ENCODE measurements around the gene XPO5. TPM values are rescaled to one million over a fixed set of nuclear protein-coding genes. Genes with fewer than 3 reads are reported as not detected.

The XPO5 gene
- total and polyA plus RNA-seq, 4 donors, result 27.4 to 48.9 (median 40.4) TPM

- H3K27ac ChIP-seq (ENCODE audit: low read depth, low read length), result no peak overlapping the region
- no peaks in the 10 kb centered on the region for H3K9me3 ChIP-seq (ENCODE audit: control insufficient read depth, insufficient read depth, low read length)
- no peak overlapping the region for H3K4me3 ChIP-seq (ENCODE audit: low read depth, low read length)
- H3K4me1 ChIP-seq (ENCODE audit: control insufficient read depth, insufficient read depth, low read length), result no peaks in the 10 kb centered on the region
- peaks cover 42% of the 10 kb centered on the region for H3K36me3 ChIP-seq (ENCODE audit: control insufficient read depth, insufficient read depth, low read length)
- H3K27me3 ChIP-seq (ENCODE audit: control insufficient read depth, insufficient read depth, low read length), result no peaks in the 10 kb centered on the region
- DNase-seq (ENCODE audit: low read depth in 4 of 6, low spot score in 6 of 6), result no peak
- WGBS (ENCODE audit: insufficient coverage), result 86% methylated on average over 1 of the region's 3 CpGs
These were observed 38.5 kb upstream of the XPO5 start for GRCh38 chr6:43614396-43614730.

GRCh38 chr6:43613721-43614395 lies 38.0 kb upstream of the XPO5 start:
- no peaks in the 10 kb centered on the region for H3K4me1 ChIP-seq (ENCODE audit: control insufficient read depth, insufficient read depth, low read length)
- WGBS (ENCODE audit: insufficient coverage), result 96% methylated on average over 5 of the region's 6 CpGs
- no peak for DNase-seq (ENCODE audit: low read depth in 4 of 6, low spot score in 6 of 6)
- peaks cover 39% of the 10 kb centered on the region for H3K36me3 ChIP-seq (ENCODE audit: control insufficient read depth, insufficient read depth, low read length)
- no peak overlapping the region for H3K4me3 ChIP-seq (ENCODE audit: low read depth, low read length)
- H3K27me3 ChIP-seq (ENCODE audit: control insufficient read depth, insufficient read depth, low read length), result no peaks in the 10 kb centered on the region
- no peaks in the 10 kb centered on the region for H3K9me3 ChIP-seq (ENCODE audit: control insufficient read depth, insufficient read depth, low read length)
- H3K27ac ChIP-seq (ENCODE audit: low read depth, low read length), result no peak overlapping the region

GRCh38 chr6:43610431-43610830 lies 34.6 kb upstream of the XPO5 start:
- Histone ChIP-seq H3K27ac (ENCODE audit: low read depth, low read length) (no peak overlapping the region), H3K9me3 (ENCODE audit: control insufficient read depth, insufficient read depth, low read length) (no peaks in the 10 kb centered on the region), H3K36me3 (ENCODE audit: control insufficient read depth, insufficient read depth, low read length) (peaks cover 35% of the 10 kb centered on the region), H3K27me3 (ENCODE audit: control insufficient read depth, insufficient read depth, low read length) (no peaks in the 10 kb centered on the region), H3K4me1 (ENCODE audit: control insufficient read depth, insufficient read depth, low read length) (no peaks in the 10 kb centered on the region), H3K4me3 (ENCODE audit: low read depth, low read length) (no peak overlapping the region)
- WGBS (ENCODE audit: insufficient coverage), result no CpG with 5 or more reads among the region's 5 CpGs
- no peak for DNase-seq (ENCODE audit: low read depth in 4 of 6, low spot score in 6 of 6)

- no peak overlapping the region for H3K4me3 ChIP-seq (ENCODE audit: low read depth, low read length)
- H3K27ac ChIP-seq (ENCODE audit: low read depth, low read length), result no peak overlapping the region
- WGBS (ENCODE audit: insufficient coverage), result no CpG with 5 or more reads among the region's 1 CpG
- H3K36me3 ChIP-seq (ENCODE audit: control insufficient read depth, insufficient read depth, low read length), result peaks cover 31% of the 10 kb centered on the region
- no peaks in the 10 kb centered on the region for H3K4me1 ChIP-seq (ENCODE audit: control insufficient read depth, insufficient read depth, low read length)
- no peaks in the 10 kb centered on the region for H3K9me3 ChIP-seq (ENCODE audit: control insufficient read depth, insufficient read depth, low read length)
- DNase-seq (ENCODE audit: low read depth in 4 of 6, low spot score in 6 of 6), result no peak
- H3K27me3 ChIP-seq (ENCODE audit: control insufficient read depth, insufficient read depth, low read length), result no peaks in the 10 kb centered on the region
These were observed 33.6 kb upstream of the XPO5 start for GRCh38 chr6:43609402-43609801.

GRCh38 chr6:43608807-43609206 lies 33.0 kb upstream of the XPO5 start:
- Histone ChIP-seq H3K27ac (ENCODE audit: low read depth, low read length) (no peak overlapping the region), H3K4me3 (ENCODE audit: low read depth, low read length) (no peak overlapping the region), H3K9me3 (ENCODE audit: control insufficient read depth, insufficient read depth, low read length) (no peaks in the 10 kb centered on the region), H3K27me3 (ENCODE audit: control insufficient read depth, insufficient read depth, low read length) (no peaks in the 10 kb centered on the region), H3K36me3 (ENCODE audit: control insufficient read depth, insufficient read depth, low read length) (peaks cover 26% of the 10 kb centered on the region), H3K4me1 (ENCODE audit: control insufficient read depth, insufficient read depth, low read length) (no peaks in the 10 kb centered on the region)
- DNase-seq (ENCODE audit: low read depth in 4 of 6, low spot score in 6 of 6), result no peak
- WGBS (ENCODE audit: insufficient coverage), result no CpG with 5 or more reads among the region's 1 CpG

- peak; percentile 43 to 93 (median 66) for DNase-seq (ENCODE audit: low read depth in 4 of 6, low spot score in 6 of 6)
- WGBS (ENCODE audit: insufficient coverage), result 7% methylated on average over 5 of the region's 5 CpGs
- no peak overlapping the region for H3K4me3 ChIP-seq (ENCODE audit: low read depth, low read length)
- H3K4me1 ChIP-seq (ENCODE audit: control insufficient read depth, insufficient read depth, low read length), result no peaks in the 10 kb centered on the region
- H3K36me3 ChIP-seq (ENCODE audit: control insufficient read depth, insufficient read depth, low read length), result peaks cover 21% of the 10 kb centered on the region
- no peak overlapping the region for H3K27ac ChIP-seq (ENCODE audit: low read depth, low read length)
- no peaks in the 10 kb centered on the region for H3K27me3 ChIP-seq (ENCODE audit: control insufficient read depth, insufficient read depth, low read length)
- H3K9me3 ChIP-seq (ENCODE audit: control insufficient read depth, insufficient read depth, low read length), result no peaks in the 10 kb centered on the region
These were observed 32.5 kb upstream of the XPO5 start for GRCh38 chr6:43608310-43608763.

GRCh38 chr6:43606019-43606418 lies 30.2 kb upstream of the XPO5 start:
- Histone ChIP-seq H3K36me3 (ENCODE audit: control insufficient read depth, insufficient read depth, low read length) (peaks cover 26% of the 10 kb centered on the region), H3K4me1 (ENCODE audit: control insufficient read depth, insufficient read depth, low read length) (no peaks in the 10 kb centered on the region), H3K27me3 (ENCODE audit: control insufficient read depth, insufficient read depth, low read length) (no peaks in the 10 kb centered on the region), H3K27ac (ENCODE audit: low read depth, low read length) (no peak overlapping the region), H3K4me3 (ENCODE audit: low read depth, low read length) (no peak overlapping the region), H3K9me3 (ENCODE audit: control insufficient read depth, insufficient read depth, low read length) (no peaks in the 10 kb centered on the region)
- WGBS (ENCODE audit: insufficient coverage), result no CpG with 5 or more reads among the region's 2 CpGs
- DNase-seq (ENCODE audit: low read depth in 4 of 6, low spot score in 6 of 6), result no peak

- Histone ChIP-seq H3K36me3 (ENCODE audit: control insufficient read depth, insufficient read depth, low read length) (peaks cover 29% of the 10 kb centered on the region), H3K4me3 (ENCODE audit: low read depth, low read length) (no peak overlapping the region), H3K27ac (ENCODE audit: low read depth, low read length) (no peak overlapping the region), H3K9me3 (ENCODE audit: control insufficient read depth, insufficient read depth, low read length) (no peaks in the 10 kb centered on the region), H3K27me3 (ENCODE audit: control insufficient read depth, insufficient read depth, low read length) (no peaks in the 10 kb centered on the region), H3K4me1 (ENCODE audit: control insufficient read depth, insufficient read depth, low read length) (no peaks in the 10 kb centered on the region)
- no CpG with 5 or more reads among the region's 2 CpGs for WGBS (ENCODE audit: insufficient coverage)
- DNase-seq (ENCODE audit: low read depth in 4 of 6, low spot score in 6 of 6), result peak in 1 of 6 donors; percentile 14
These were observed 28.3 kb upstream of the XPO5 start for GRCh38 chr6:43604174-43604573.

- no peaks in the 10 kb centered on the region for H3K27me3 ChIP-seq (ENCODE audit: control insufficient read depth, insufficient read depth, low read length)
- WGBS (ENCODE audit: insufficient coverage), result 100% methylated on average over 1 of the region's 2 CpGs
- peaks cover 28% of the 10 kb centered on the region for H3K36me3 ChIP-seq (ENCODE audit: control insufficient read depth, insufficient read depth, low read length)
These were observed 24.8 kb upstream of the XPO5 start for GRCh38 chr6:43600595-43600994.

GRCh38 chr6:43593938-43594337 lies 18.1 kb upstream of the XPO5 start:
- WGBS (ENCODE audit: insufficient coverage), result no CpG with 5 or more reads among the region's 1 CpG
- H3K36me3 ChIP-seq (ENCODE audit: control insufficient read depth, insufficient read depth, low read length), result peaks cover 11% of the 10 kb centered on the region
- no peak overlapping the region for H3K27ac ChIP-seq (ENCODE audit: low read depth, low read length)

More at GRCh38 chr6:43600595-43600994, 24.8 kb upstream of the XPO5 start:
- DNase-seq (ENCODE audit: low read depth in 4 of 6, low spot score in 6 of 6), result no peak
- Histone ChIP-seq H3K4me3 (ENCODE audit: low read depth, low read length) (no peak overlapping the region), H3K9me3 (ENCODE audit: control insufficient read depth, insufficient read depth, low read length) (no peaks in the 10 kb centered on the region), H3K4me1 (ENCODE audit: control insufficient read depth, insufficient read depth, low read length) (no peaks in the 10 kb centered on the region), H3K27ac (ENCODE audit: low read depth, low read length) (no peak overlapping the region)

More at GRCh38 chr6:43593938-43594337, 18.1 kb upstream of the XPO5 start:
- Histone ChIP-seq H3K4me1 (ENCODE audit: control insufficient read depth, insufficient read depth, low read length) (no peaks in the 10 kb centered on the region), H3K9me3 (ENCODE audit: control insufficient read depth, insufficient read depth, low read length) (no peaks in the 10 kb centered on the region), H3K27me3 (ENCODE audit: control insufficient read depth, insufficient read depth, low read length) (no peaks in the 10 kb centered on the region), H3K4me3 (ENCODE audit: low read depth, low read length) (no peak overlapping the region)
- no peak for DNase-seq (ENCODE audit: low read depth in 4 of 6, low spot score in 6 of 6)

Measured in spinal cord (tissue), 10 donors.